Measurements from ENCODE around the gene SERPINA1. TPM values are rescaled to one million over a fixed set of nuclear protein-coding genes. Genes with fewer than 3 reads are reported as not detected.

SERPINA1 gene
- total RNA-seq, 1 experiment from 2014 or later = 9.1 TPM

DNA sequence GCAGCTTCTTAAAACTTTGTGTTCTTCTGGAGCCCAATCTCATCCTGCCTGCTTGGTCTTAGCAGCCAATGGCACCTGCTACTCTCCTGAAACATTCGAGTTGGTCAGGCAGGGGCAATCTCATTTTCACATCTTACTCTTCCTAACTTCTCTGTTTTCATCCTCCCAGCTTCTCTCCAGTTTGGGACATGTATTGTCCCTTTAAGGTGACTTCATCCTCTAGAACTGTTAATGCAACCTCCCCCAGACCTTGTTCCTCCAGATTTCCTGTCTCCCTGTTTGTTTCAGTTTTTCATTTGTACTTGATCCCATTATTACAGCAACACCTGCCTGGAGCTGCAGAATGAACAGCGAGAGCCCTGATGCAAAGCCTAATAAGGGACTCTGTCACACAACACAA, 32.9 kb upstream of the SERPINA1 start:
- no peak overlapping the region for H3K9ac ChIP-seq (ENCODE audit: low read length)
- peaks cover 0 to 6% of the 10 kb centered on the region in 2 experiments; a peak in 1 of 4 replicates for H3K4me1 ChIP-seq (ENCODE audit: control insufficient read depth in 1 of 2, insufficient read depth in 2 of 2, low read length in 2 of 2)
- POLR2A ChIA-PET = no interaction called here
- TF ChIP-seq, protein P1, sequence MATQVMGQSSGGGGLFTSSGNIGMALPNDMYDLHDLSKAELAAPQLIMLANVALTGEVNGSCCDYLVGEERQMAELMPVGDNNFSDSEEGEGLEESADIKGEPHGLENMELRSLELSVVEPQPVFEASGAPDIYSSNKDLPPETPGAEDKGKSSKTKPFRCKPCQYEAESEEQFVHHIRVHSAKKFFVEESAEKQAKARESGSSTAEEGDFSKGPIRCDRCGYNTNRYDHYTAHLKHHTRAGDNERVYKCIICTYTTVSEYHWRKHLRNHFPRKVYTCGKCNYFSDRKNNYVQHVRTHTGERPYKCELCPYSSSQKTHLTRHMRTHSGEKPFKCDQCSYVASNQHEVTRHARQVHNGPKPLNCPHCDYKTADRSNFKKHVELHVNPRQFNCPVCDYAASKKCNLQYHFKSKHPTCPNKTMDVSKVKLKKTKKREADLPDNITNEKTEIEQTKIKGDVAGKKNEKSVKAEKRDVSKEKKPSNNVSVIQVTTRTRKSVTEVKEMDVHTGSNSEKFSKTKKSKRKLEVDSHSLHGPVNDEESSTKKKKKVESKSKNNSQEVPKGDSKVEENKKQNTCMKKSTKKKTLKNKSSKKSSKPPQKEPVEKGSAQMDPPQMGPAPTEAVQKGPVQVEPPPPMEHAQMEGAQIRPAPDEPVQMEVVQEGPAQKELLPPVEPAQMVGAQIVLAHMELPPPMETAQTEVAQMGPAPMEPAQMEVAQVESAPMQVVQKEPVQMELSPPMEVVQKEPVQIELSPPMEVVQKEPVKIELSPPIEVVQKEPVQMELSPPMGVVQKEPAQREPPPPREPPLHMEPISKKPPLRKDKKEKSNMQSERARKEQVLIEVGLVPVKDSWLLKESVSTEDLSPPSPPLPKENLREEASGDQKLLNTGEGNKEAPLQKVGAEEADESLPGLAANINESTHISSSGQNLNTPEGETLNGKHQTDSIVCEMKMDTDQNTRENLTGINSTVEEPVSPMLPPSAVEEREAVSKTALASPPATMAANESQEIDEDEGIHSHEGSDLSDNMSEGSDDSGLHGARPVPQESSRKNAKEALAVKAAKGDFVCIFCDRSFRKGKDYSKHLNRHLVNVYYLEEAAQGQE (IDR thresholded peaks at IDR 0.05; ENCODE audit: low read depth) = no peak
- TF ChIP-seq EZH2phosphoT487 (IDR thresholded peaks at IDR 0.05; ENCODE audit: borderline replicate concordance) = no peak
- TF ChIP-seq, protein P2, sequence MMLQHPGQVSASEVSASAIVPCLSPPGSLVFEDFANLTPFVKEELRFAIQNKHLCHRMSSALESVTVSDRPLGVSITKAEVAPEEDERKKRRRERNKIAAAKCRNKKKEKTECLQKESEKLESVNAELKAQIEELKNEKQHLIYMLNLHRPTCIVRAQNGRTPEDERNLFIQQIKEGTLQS (IDR thresholded peaks at IDR 0.05) = no peak
- no peak for TF ChIP-seq SIN3A (IDR thresholded peaks at IDR 0.05; ENCODE audit: low read depth)
- TF ChIP-seq EZH2 (IDR thresholded peaks at IDR 0.05) = no peak
- TF ChIP-seq, protein P3, sequence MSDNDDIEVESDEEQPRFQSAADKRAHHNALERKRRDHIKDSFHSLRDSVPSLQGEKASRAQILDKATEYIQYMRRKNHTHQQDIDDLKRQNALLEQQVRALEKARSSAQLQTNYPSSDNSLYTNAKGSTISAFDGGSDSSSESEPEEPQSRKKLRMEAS (IDR thresholded peaks at IDR 0.05) = no peak
- TF ChIP-seq SRF (IDR thresholded peaks at IDR 0.05; ENCODE audit: low read depth) = no peak
- TF ChIP-seq, protein P4, sequence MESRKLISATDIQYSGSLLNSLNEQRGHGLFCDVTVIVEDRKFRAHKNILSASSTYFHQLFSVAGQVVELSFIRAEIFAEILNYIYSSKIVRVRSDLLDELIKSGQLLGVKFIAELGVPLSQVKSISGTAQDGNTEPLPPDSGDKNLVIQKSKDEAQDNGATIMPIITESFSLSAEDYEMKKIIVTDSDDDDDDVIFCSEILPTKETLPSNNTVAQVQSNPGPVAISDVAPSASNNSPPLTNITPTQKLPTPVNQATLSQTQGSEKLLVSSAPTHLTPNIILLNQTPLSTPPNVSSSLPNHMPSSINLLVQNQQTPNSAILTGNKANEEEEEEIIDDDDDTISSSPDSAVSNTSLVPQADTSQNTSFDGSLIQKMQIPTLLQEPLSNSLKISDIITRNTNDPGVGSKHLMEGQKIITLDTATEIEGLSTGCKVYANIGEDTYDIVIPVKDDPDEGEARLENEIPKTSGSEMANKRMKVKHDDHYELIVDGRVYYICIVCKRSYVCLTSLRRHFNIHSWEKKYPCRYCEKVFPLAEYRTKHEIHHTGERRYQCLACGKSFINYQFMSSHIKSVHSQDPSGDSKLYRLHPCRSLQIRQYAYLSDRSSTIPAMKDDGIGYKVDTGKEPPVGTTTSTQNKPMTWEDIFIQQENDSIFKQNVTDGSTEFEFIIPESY (IDR thresholded peaks at IDR 0.05; ENCODE audit: extremely low read depth, insufficient replicate concordance, low read length) = no peak
- TF ChIP-seq RAD21 (IDR thresholded peaks at IDR 0.05; ENCODE audit: low read depth) = no peak
- TF ChIP-seq ZNF274 (IDR thresholded peaks at IDR 0.05; ENCODE audit: low read depth, low read length) = no peak
- TF ChIP-seq, protein P5, sequence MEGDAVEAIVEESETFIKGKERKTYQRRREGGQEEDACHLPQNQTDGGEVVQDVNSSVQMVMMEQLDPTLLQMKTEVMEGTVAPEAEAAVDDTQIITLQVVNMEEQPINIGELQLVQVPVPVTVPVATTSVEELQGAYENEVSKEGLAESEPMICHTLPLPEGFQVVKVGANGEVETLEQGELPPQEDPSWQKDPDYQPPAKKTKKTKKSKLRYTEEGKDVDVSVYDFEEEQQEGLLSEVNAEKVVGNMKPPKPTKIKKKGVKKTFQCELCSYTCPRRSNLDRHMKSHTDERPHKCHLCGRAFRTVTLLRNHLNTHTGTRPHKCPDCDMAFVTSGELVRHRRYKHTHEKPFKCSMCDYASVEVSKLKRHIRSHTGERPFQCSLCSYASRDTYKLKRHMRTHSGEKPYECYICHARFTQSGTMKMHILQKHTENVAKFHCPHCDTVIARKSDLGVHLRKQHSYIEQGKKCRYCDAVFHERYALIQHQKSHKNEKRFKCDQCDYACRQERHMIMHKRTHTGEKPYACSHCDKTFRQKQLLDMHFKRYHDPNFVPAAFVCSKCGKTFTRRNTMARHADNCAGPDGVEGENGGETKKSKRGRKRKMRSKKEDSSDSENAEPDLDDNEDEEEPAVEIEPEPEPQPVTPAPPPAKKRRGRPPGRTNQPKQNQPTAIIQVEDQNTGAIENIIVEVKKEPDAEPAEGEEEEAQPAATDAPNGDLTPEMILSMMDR (IDR thresholded peaks at IDR 0.05 in 2 of 3, conservative IDR thresholded peaks at IDR 0.05 in 1 of 3; ENCODE audit: borderline replicate concordance in 1 of 3, insufficient read depth in 1 of 3, low read depth in 2 of 3, low read length in 2 of 3) = no peak
- no peak for TF ChIP-seq SP1 (IDR thresholded peaks at IDR 0.05; ENCODE audit: low read depth)
- no peak for TF ChIP-seq ZFX (IDR thresholded peaks at IDR 0.05)
- TF ChIP-seq POLR2AphosphoS5 (IDR thresholded peaks at IDR 0.05; ENCODE audit: low read depth, low read length) = no peak
- TF ChIP-seq FOSL1 (IDR thresholded peaks at IDR 0.05; ENCODE audit: low read depth) = no peak
- no peak overlapping the region for H2AFZ ChIP-seq (ENCODE audit: low read depth, low read length, poor library complexity, severe bottlenecking)
- BruUV-seq (replicated peaks) = no TSS peak
- intact Hi-C loops (cut with micrococcal nuclease) = loop anchor here (5.0 to 10.0 kb wide), 2 partner anchors 323 to 1011 kb away; no protein-coding TSS in a partner anchor
- H3K9me2 ChIP-seq (ENCODE audit: insufficient read depth) = no peaks in the 10 kb centered on the region
- H3K36me3 ChIP-seq (ENCODE audit: control insufficient read depth in 1 of 2, insufficient read depth in 2 of 2, low read length in 2 of 2) = no peaks in the 10 kb centered on the region
- CTCF ChIA-PET = interaction anchor here (1.6 to 3.7 kb wide), 2 partner anchors 66 to 289 kb away, joined by 5 to 31 read pairs; no protein-coding TSS in a partner anchor
- H3K4me2 ChIP-seq (ENCODE audit: low read length) = no peak overlapping the region
- H3K9me3 ChIP-seq (ENCODE audit: control insufficient read depth in 1 of 2, insufficient read depth in 1 of 2, low read depth in 1 of 2, low read length in 2 of 2) = no peaks in the 10 kb centered on the region
- H3K27ac ChIP-seq (ENCODE audit: low read depth, low read length) = no peak overlapping the region
- H4K20me1 ChIP-seq (ENCODE audit: insufficient read depth) = no peaks in the 10 kb centered on the region
- no peak for DNase-seq (ENCODE audit: low read depth, low spot score)
- H3K4me3 ChIP-seq (replicated peaks in 1 of 2; ENCODE audit: low read depth in 1 of 2, low read length in 2 of 2) = no peak overlapping the region
- no peaks in the 10 kb centered on the region for H3K79me2 ChIP-seq (ENCODE audit: insufficient read depth, low read length)
- no peaks in the 10 kb centered on the region for H3K27me3 ChIP-seq (ENCODE audit: insufficient read depth, low read length)
- no peak for ATAC-seq
- RAD21 ChIA-PET (ENCODE audit: low non-redundant PET in 1 of 2, low total read pairs in 2 of 2, uncharacterized antibody in 2 of 2, unreplicated experiment in 2 of 2) = no interaction called here

Data from HCT116 (cell line).